WI38 (cell line): ENCODE measurements around the gene ELAC1.

Experiments used
- H3K4me3 ChIP-seq: 2 replicates; pipeline ENCODE4 v1.5.1; 2011; ENCODE audit warnings: low read depth, mild to moderate bottlenecking, control low read depth, low read length
- CTCF ChIP-seq: IDR thresholded peaks from 2 replicates; pipeline ENCODE4 v1.5.1; 2012; ENCODE audit warnings: low read depth, mild to moderate bottlenecking, control low read depth, low read length

The ELAC1 gene

GRCh38 chr18:51029694-51030536, 62.1 kb downstream of the ELAC1 start, which contains the start of gene SMAD4:
TSS of gene SMAD4 (plus strand) at chr18:51030213. CDS start at chr18:51047047, 16,834 bp downstream.
- peak within 1 kb of the TSS; percentile 89 for H3K4me3 ChIP-seq
- TF ChIP-seq CTCF: no peak

GRCh38 chr18:51030537-51031258, 62.9 kb downstream of the ELAC1 start:
- H3K4me3 ChIP-seq: peak overlapping the region; percentile 89
- TF ChIP-seq CTCF: no peak

- no peak for TF ChIP-seq CTCF
Observed at GRCh38 chr18:51032193-51032592, 64.4 kb downstream of the ELAC1 start.

GRCh38 chr18:51037230-51037629, 69.4 kb downstream of the ELAC1 start:
- TF ChIP-seq CTCF: no peak
- no peak overlapping the region for H3K4me3 ChIP-seq

More at GRCh38 chr18:51032193-51032592, 64.4 kb downstream of the ELAC1 start:
- peak overlapping the region; percentile 89 for H3K4me3 ChIP-seq
